ENCODE measurements around the gene SNRK. TPM values are rescaled to one million over a fixed set of nuclear protein-coding genes. Genes with fewer than 3 reads are reported as not detected.

Gene SNRK
- total and polyA plus RNA-seq, 2 of the 13 experiments (the other 11 are each of a cell fraction or from before 2014, with no cell fraction given): 11.4 to 16.1 TPM

GRCh38 chr3:43268636-43269035, 17.7 kb upstream of the SNRK start:
- BruUV-seq (replicated peaks): no TSS peak
- H3K4me3 ChIP-seq (replicated peaks in 1 of 3; ENCODE audit: insufficient read depth in 1 of 3, low read depth in 2 of 3, low read length in 3 of 3): no peak overlapping the region
- H4K20me1 ChIP-seq (ENCODE audit: insufficient read depth, low read length): no peaks in the 10 kb centered on the region
- H3K27me3 ChIP-seq (ENCODE audit: control insufficient read depth in 1 of 2, insufficient read depth in 2 of 2, low read length in 2 of 2): peaks cover 0 to 6% of the 10 kb centered on the region in 2 experiments; a peak in 1 of 5 replicates
- ATAC-seq: no peak
- H3K4me2 ChIP-seq (ENCODE audit: low read depth, low read length): no peak overlapping the region
- DNase-seq (ENCODE audit: low spot score): no peak
- no peak overlapping the region for H3K27ac ChIP-seq (ENCODE audit: extremely low read length, insufficient read depth, low read length)
- in situ Hi-C loops (cut with HindIII; ENCODE audit: extremely low pct_ligation_motif_present, low pct_unique_long_range_greater_than_20kb) (no loop called here), intact Hi-C loops (cut with micrococcal nuclease; ENCODE audit: unreplicated experiment) (no loop called here)
- no peaks in the 10 kb centered on the region for H3K79me2 ChIP-seq (ENCODE audit: insufficient read depth, low read length)
- H3K9ac ChIP-seq (ENCODE audit: insufficient read depth, low read depth, low read length): no peak overlapping the region
- WGBS (ENCODE audit: low lambda C conversion rate): 3% methylated on average over 1 of the region's 1 CpG
- no peak for TF ChIP-seq GATAD1 (CRISPR knock-in tag; IDR thresholded peaks at IDR 0.05)
- no peak for TF ChIP-seq ZNF782 (CRISPR knock-in tag; IDR thresholded peaks at IDR 0.05; ENCODE audit: borderline replicate concordance)
- TF ChIP-seq ZFY (CRISPR knock-in tag; IDR thresholded peaks at IDR 0.05): no peak
- ChIA-PET POLR2A (no interaction called here), CTCF (ENCODE audit: low intra/inter-chr PET ratio, low total read pairs) (no interaction called here)
- FAIRE-seq: no peak
- no peaks in the 10 kb centered on the region for H3K36me3 ChIP-seq (replicated peaks in 1 of 2; ENCODE audit: control insufficient read depth in 1 of 2, insufficient read depth in 2 of 2, low read length in 2 of 2)
- no peaks in the 10 kb centered on the region for H3K9me3 ChIP-seq (ENCODE audit: low read length)
- H3K4me1 ChIP-seq (ENCODE audit: insufficient read depth, low read length): no peaks in the 10 kb centered on the region
- H2AFZ ChIP-seq (ENCODE audit: low read length): no peak overlapping the region

GRCh38 chr3:43270078-43270477, 16.3 kb upstream of the SNRK start:
- in situ Hi-C loops (cut with HindIII; ENCODE audit: extremely low pct_ligation_motif_present, low pct_unique_long_range_greater_than_20kb): no loop called here
- ChIA-PET POLR2A (no interaction called here), CTCF (ENCODE audit: low intra/inter-chr PET ratio, low total read pairs) (no interaction called here)
- Histone ChIP-seq H3K4me2 (ENCODE audit: low read depth, low read length) (no peak overlapping the region), H3K4me3 (replicated peaks in 1 of 3; ENCODE audit: insufficient read depth in 1 of 3, low read depth in 2 of 3, low read length in 3 of 3) (no peak overlapping the region), H3K4me1 (ENCODE audit: insufficient read depth, low read length) (no peaks in the 10 kb centered on the region), H3K27me3 (ENCODE audit: control insufficient read depth in 1 of 2, insufficient read depth in 2 of 2, low read length in 2 of 2) (peaks cover 0 to 6% of the 10 kb centered on the region in 2 experiments; a peak in 1 of 5 replicates), H3K9me3 (ENCODE audit: low read length) (no peaks in the 10 kb centered on the region), H3K27ac (ENCODE audit: extremely low read length, insufficient read depth, low read length) (no peak overlapping the region), H2AFZ (ENCODE audit: low read length) (no peak overlapping the region), H3K79me2 (ENCODE audit: insufficient read depth, low read length) (no peaks in the 10 kb centered on the region), H4K20me1 (ENCODE audit: insufficient read depth, low read length) (no peaks in the 10 kb centered on the region), H3K9ac (ENCODE audit: insufficient read depth, low read depth, low read length) (no peak overlapping the region), H3K36me3 (replicated peaks in 1 of 2; ENCODE audit: control insufficient read depth in 1 of 2, insufficient read depth in 2 of 2, low read length in 2 of 2) (no peaks in the 10 kb centered on the region)
- 2% methylated on average over 2 of the region's 2 CpGs for WGBS (ENCODE audit: low lambda C conversion rate)
- BruUV-seq (replicated peaks): no TSS peak
- ATAC-seq: no peak
- intact Hi-C loops (cut with micrococcal nuclease; ENCODE audit: unreplicated experiment): no loop called here
- TF ChIP-seq MXD3 (CRISPR knock-in tag; IDR thresholded peaks at IDR 0.05) (no peak), ZNF543 (CRISPR knock-in tag; IDR thresholded peaks at IDR 0.05) (no peak), ZNF713 (CRISPR knock-in tag; IDR thresholded peaks at IDR 0.05) (no peak), ZSCAN9 (CRISPR knock-in tag; IDR thresholded peaks at IDR 0.05; ENCODE audit: borderline replicate concordance) (no peak), ZNF468 (CRISPR knock-in tag; IDR thresholded peaks at IDR 0.05) (no peak), ZMYM4 (CRISPR knock-in tag; IDR thresholded peaks at IDR 0.05) (no peak), ETV5 (CRISPR knock-in tag; IDR thresholded peaks at IDR 0.05; ENCODE audit: borderline replicate concordance) (no peak), XBP1 (CRISPR knock-in tag; IDR thresholded peaks at IDR 0.05) (no peak), REPIN1 (CRISPR knock-in tag; IDR thresholded peaks at IDR 0.05; ENCODE audit: borderline replicate concordance, low read depth) (no peak), FOXA1 (IDR thresholded peaks at IDR 0.05) (no peak), FOXA1 (CRISPR knock-in tag; IDR thresholded peaks at IDR 0.05) (no peak)
- FAIRE-seq: no peak
- no peak for DNase-seq (ENCODE audit: low spot score)

All from HepG2 (cell line).